ENCODE results near the gene ACSF2. TPM values are rescaled to one million over a fixed set of nuclear protein-coding genes. Genes with fewer than 3 reads are reported as not detected.

The ACSF2 gene
- total and polyA plus RNA-seq, 2 donors: 13.4 to 41.6 TPM

DNA sequence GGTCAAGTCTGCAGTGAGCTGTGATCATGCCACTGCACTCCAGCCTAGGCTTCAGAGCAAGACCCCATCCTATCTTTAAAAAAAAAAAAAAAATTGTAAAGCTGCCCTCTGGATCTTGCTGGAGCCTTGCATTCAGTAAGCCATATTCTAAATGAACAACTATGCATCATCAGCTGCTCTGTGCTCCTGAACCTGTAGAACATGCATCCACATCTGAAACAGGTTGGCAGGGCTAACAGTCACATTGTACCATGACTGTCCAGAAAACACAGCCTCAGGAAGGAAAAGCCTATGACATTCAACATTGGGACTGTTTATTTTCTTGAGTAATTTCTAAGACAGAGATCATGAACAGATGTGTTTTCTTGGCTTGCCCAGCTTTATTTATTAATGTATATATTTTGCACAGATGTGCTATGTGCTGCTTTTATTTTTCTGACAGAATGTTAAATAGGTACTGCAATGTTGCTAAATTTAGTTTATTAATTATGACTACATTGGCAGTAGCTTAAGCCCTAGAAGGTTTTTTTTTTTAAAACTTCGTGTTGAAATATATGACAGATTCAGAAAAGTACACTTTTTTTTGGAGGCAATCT lies 19.8 kb downstream of the ACSF2 start:
- H3K4me3 ChIP-seq (ENCODE audit: low read length in 2 of 2): no peak overlapping the region
- H3K27ac ChIP-seq (ENCODE audit: low read depth in 1 of 2, low read length in 1 of 2): no peak overlapping the region
- no peaks in the 10 kb centered on the region for H3K27me3 ChIP-seq (ENCODE audit: control insufficient read depth in 2 of 2, insufficient read depth in 1 of 2, low read length in 1 of 2)
- H3K36me3 ChIP-seq (ENCODE audit: control insufficient read depth in 2 of 2, insufficient read depth in 2 of 2, low read length in 1 of 2): no peaks in the 10 kb centered on the region
- WGBS: 82% methylated on average over 1 of the region's 1 CpG
- no peaks in the 10 kb centered on the region for H3K9me3 ChIP-seq (ENCODE audit: control insufficient read depth in 2 of 2, insufficient read depth in 1 of 2, low read length in 1 of 2)
- no peak for DNase-seq (ENCODE audit: low read depth in 6 of 9, low spot score in 9 of 9)
- no peaks in the 10 kb centered on the region for H3K4me1 ChIP-seq (ENCODE audit: control insufficient read depth in 2 of 2, insufficient read depth in 2 of 2, low read length in 2 of 2)

DNA sequence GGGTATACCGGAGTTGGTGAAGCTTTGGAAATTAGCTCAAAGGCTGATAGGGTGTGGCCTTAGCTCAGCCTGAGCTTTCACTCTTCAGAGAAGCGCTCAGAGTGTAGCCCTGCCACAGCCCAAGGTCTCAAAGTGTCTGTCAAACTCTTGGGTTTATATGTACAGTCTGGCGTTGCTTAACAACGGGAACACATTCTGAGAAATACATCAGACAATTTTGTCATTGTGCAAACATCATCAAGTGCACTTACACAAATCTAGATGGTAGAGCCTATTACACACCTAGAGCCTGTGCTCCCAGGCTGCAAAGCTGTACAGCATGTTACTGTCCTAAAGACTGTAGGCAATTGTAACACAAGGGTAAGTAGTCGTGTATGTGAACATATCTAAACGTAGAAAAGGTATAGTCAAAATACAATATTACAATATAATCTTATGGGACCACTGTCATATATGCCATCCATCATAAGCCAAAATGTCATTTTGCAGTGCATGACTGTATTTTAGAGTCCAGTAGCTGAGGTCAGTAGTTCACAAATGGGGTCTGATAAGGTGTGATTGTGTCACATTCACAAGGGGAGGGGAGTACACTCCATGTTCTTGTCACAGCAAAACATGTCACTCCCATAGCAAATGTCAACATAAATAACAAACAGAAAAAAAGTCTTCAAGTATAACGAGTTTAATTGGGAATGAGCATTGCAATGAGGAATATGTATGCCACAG lies 22.0 kb downstream of the ACSF2 start:
- Histone ChIP-seq H3K4me3 (ENCODE audit: low read length in 2 of 2) (no peak overlapping the region), H3K9me3 (ENCODE audit: control insufficient read depth in 2 of 2, insufficient read depth in 1 of 2, low read length in 1 of 2) (no peaks in the 10 kb centered on the region), H3K27me3 (ENCODE audit: control insufficient read depth in 2 of 2, insufficient read depth in 1 of 2, low read length in 1 of 2) (no peaks in the 10 kb centered on the region), H3K4me1 (ENCODE audit: control insufficient read depth in 2 of 2, insufficient read depth in 2 of 2, low read length in 2 of 2) (no peaks in the 10 kb centered on the region), H3K36me3 (ENCODE audit: control insufficient read depth in 2 of 2, insufficient read depth in 2 of 2, low read length in 1 of 2) (no peaks in the 10 kb centered on the region), H3K27ac (ENCODE audit: low read depth in 1 of 2, low read length in 1 of 2) (no peak overlapping the region)
- DNase-seq (ENCODE audit: low read depth in 6 of 9, low spot score in 9 of 9): no peak
- 97% methylated on average over 7 of the region's 7 CpGs for WGBS

DNA sequence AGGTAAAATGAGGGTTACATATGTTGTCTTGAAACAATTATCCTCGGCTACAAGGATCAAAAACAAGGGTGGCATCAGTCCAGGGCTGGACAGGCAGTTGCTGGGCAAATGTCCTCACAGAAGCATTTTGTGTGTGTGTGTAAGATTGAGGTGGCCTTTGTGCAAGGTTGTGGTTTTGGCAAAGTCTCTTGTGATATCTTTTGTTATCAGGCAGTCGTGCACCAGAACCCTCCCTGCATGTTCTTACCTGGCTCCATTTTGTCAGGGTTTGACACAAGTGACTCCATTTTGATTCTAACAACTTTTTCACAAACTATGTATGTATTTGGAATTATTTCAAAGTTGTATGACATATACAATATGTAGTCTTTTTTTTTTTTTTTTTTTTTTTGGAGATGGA lies 22.6 kb downstream of the ACSF2 start:
- no peak for DNase-seq (ENCODE audit: low read depth in 6 of 9, low spot score in 9 of 9)
- no peaks in the 10 kb centered on the region for H3K36me3 ChIP-seq (ENCODE audit: control insufficient read depth in 2 of 2, insufficient read depth in 2 of 2, low read length in 1 of 2)
- H3K4me3 ChIP-seq (ENCODE audit: low read length in 2 of 2): no peak overlapping the region
- WGBS: 93% methylated on average over 2 of the region's 2 CpGs
- H3K4me1 ChIP-seq (ENCODE audit: control insufficient read depth in 2 of 2, insufficient read depth in 2 of 2, low read length in 2 of 2): no peaks in the 10 kb centered on the region
- H3K27ac ChIP-seq (ENCODE audit: low read depth in 1 of 2, low read length in 1 of 2): no peak overlapping the region
- no peaks in the 10 kb centered on the region for H3K9me3 ChIP-seq (ENCODE audit: control insufficient read depth in 2 of 2, insufficient read depth in 1 of 2, low read length in 1 of 2)
- no peaks in the 10 kb centered on the region for H3K27me3 ChIP-seq (ENCODE audit: control insufficient read depth in 2 of 2, insufficient read depth in 1 of 2, low read length in 1 of 2)

DNA sequence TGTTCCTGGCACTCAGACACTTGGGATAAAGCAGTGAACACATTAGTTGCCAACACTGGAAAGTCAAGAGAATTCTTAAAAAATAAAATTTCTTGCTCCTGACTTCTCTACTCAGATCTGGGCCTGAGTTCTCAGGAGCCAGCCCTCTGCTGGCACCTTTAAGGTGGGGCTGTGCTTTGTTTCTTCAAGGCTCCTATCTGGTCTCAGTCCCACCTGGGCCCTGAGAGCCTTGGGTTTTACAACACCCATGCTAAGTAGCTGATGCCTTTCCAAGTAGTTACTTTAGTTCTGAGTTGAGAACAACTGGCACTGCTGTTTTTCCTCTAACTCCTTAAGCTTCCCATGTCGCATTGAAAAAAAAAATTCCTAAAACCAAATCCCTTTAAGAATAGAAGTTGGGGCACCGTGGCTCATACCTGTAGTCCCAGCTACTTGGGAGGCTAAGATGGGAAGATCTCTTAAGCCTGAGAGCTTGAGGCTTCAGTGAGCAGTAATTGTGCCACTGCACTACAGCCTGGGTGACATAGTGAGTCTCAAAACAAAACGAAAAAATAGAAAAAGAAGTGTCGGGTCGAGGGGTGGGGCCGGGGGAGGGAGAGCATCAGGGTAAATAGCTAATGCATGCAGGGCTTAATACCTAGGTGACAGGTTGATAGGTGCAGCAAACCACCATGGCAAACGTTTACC lies 26.1 kb downstream of the ACSF2 start:
- Histone ChIP-seq H3K36me3 (ENCODE audit: control insufficient read depth in 2 of 2, insufficient read depth in 2 of 2, low read length in 1 of 2) (no peaks in the 10 kb centered on the region), H3K4me1 (ENCODE audit: control insufficient read depth in 2 of 2, insufficient read depth in 2 of 2, low read length in 2 of 2) (no peaks in the 10 kb centered on the region), H3K27me3 (ENCODE audit: control insufficient read depth in 2 of 2, insufficient read depth in 1 of 2, low read length in 1 of 2) (no peaks in the 10 kb centered on the region), H3K27ac (ENCODE audit: low read depth in 1 of 2, low read length in 1 of 2) (no peak overlapping the region), H3K4me3 (ENCODE audit: low read length in 2 of 2) (no peak overlapping the region), H3K9me3 (ENCODE audit: control insufficient read depth in 2 of 2, insufficient read depth in 1 of 2, low read length in 1 of 2) (no peaks in the 10 kb centered on the region)
- no peak for DNase-seq (ENCODE audit: low read depth in 6 of 9, low spot score in 9 of 9)
- WGBS: 76% methylated on average over 7 of the region's 7 CpGs

DNA sequence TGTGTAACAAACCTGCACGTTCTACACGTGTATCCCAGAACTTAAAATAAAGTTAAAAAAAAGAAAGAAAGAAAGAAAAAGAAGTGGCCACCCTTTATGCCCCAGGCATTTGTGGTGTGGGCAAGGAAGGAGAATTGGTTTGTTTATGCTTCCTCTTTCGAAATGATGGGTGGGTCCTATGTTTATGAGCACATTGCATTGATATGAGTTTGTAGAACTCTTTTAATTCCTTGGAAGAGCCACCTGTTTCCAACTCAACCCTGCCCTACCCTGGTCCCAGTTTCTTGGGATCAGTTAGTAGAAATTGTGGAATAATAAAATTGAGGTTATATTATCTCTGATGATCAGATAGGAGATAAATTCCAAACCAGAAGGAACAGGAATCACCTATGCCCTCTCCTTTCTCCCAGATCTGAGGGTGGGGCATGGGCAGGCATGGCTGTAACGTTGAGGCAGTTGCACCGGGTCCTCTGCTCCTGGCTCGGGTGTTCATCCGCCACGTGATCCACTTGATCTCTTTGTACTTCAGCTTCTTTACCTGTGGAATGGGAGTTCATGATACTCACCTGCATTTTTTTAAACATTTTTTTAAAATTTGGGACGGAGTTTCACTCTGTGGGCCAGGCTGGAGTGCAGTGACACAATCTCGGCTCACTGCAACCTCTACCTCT lies 26.7 kb downstream of the ACSF2 start:
- WGBS: 75% methylated on average over 10 of the region's 10 CpGs
- no peaks in the 10 kb centered on the region for H3K36me3 ChIP-seq (ENCODE audit: control insufficient read depth in 2 of 2, insufficient read depth in 2 of 2, low read length in 1 of 2)
- no peak for DNase-seq (ENCODE audit: low read depth in 6 of 9, low spot score in 9 of 9)
- no peak overlapping the region for H3K27ac ChIP-seq (ENCODE audit: low read depth in 1 of 2, low read length in 1 of 2)
- H3K4me1 ChIP-seq (ENCODE audit: control insufficient read depth in 2 of 2, insufficient read depth in 2 of 2, low read length in 2 of 2): no peaks in the 10 kb centered on the region
- H3K4me3 ChIP-seq (ENCODE audit: low read length in 2 of 2): no peak overlapping the region
- H3K9me3 ChIP-seq (ENCODE audit: control insufficient read depth in 2 of 2, insufficient read depth in 1 of 2, low read length in 1 of 2): no peaks in the 10 kb centered on the region
- no peaks in the 10 kb centered on the region for H3K27me3 ChIP-seq (ENCODE audit: control insufficient read depth in 2 of 2, insufficient read depth in 1 of 2, low read length in 1 of 2)

DNA sequence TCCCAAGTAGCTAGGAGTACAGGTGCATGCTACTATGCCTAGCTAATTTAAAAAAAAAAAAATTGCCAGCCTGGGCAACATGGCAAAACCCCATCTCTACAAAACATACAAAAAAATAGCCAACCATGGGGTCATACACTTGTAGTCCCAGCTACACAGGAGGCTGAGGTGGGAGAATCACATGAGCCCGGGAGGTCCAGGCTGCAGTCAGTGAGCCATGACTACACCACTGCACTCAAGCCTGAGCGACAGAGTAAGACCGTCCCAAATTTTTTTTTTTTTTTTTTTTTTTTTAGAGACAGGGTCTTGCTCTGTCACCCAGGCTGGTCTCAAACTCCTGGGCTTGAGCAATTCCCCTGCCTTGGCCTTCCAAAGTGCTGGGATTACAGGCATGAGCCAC lies 27.9 kb downstream of the ACSF2 start:
- Histone ChIP-seq H3K27ac (ENCODE audit: low read depth in 1 of 2, low read length in 1 of 2) (no peak overlapping the region), H3K4me1 (ENCODE audit: control insufficient read depth in 2 of 2, insufficient read depth in 2 of 2, low read length in 2 of 2) (no peaks in the 10 kb centered on the region), H3K36me3 (ENCODE audit: control insufficient read depth in 2 of 2, insufficient read depth in 2 of 2, low read length in 1 of 2) (no peaks in the 10 kb centered on the region), H3K4me3 (ENCODE audit: low read length in 2 of 2) (no peak overlapping the region), H3K27me3 (ENCODE audit: control insufficient read depth in 2 of 2, insufficient read depth in 1 of 2, low read length in 1 of 2) (no peaks in the 10 kb centered on the region), H3K9me3 (ENCODE audit: control insufficient read depth in 2 of 2, insufficient read depth in 1 of 2, low read length in 1 of 2) (no peaks in the 10 kb centered on the region)
- WGBS: over 99% methylated on average over 3 of the region's 3 CpGs
- DNase-seq (ENCODE audit: low read depth in 6 of 9, low spot score in 9 of 9): no peak

DNA sequence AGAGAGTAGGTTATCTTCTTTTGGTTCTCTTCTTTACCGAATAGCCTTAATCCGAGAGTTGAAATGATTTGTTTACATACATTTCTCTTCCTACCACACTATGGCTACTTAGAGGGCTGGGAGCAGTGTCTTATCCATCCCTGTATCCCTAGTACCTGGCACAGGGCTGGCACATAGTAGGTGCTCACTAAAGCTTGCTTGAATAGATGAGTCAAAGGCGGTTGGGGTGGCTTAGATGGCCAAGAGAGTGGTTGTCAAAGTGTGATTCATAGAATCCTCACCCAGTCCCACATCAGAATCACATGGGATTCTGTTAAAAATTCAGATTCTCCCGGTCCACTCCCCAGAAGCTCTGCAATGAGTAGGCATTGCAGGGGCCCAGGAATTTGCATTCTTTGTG lies 31.6 kb downstream of the ACSF2 start:
- 96% methylated on average over 4 of the region's 4 CpGs for WGBS
- no peak for DNase-seq (ENCODE audit: low read depth in 6 of 9, low spot score in 9 of 9)
- Histone ChIP-seq H3K4me1 (ENCODE audit: control insufficient read depth in 2 of 2, insufficient read depth in 2 of 2, low read length in 2 of 2) (no peaks in the 10 kb centered on the region), H3K27ac (ENCODE audit: low read depth in 1 of 2, low read length in 1 of 2) (no peak overlapping the region), H3K27me3 (ENCODE audit: control insufficient read depth in 2 of 2, insufficient read depth in 1 of 2, low read length in 1 of 2) (no peaks in the 10 kb centered on the region), H3K9me3 (ENCODE audit: control insufficient read depth in 2 of 2, insufficient read depth in 1 of 2, low read length in 1 of 2) (no peaks in the 10 kb centered on the region), H3K4me3 (ENCODE audit: low read length in 2 of 2) (no peak overlapping the region), H3K36me3 (ENCODE audit: control insufficient read depth in 2 of 2, insufficient read depth in 2 of 2, low read length in 1 of 2) (no peaks in the 10 kb centered on the region)

DNA sequence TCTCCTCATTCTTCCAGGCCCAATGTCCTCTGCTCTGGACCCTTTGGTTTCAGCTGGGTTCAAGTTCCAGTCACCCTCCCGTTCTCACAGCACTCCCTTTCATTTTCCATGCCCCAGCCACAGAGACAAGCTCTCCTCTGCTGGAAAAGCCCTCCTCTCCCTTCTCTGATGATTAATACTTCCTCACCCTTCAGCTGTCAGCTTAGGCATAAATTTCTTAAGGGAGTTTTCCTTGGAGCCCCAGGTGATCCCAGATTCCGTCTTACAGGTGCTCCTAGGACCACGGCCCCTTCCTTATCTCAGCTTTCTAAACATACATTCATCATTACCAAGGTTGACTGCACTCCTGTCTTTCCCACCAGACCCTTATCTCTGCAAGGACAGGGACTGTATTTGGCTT lies 32.3 kb downstream of the ACSF2 start:
- no peaks in the 10 kb centered on the region for H3K4me1 ChIP-seq (ENCODE audit: control insufficient read depth in 2 of 2, insufficient read depth in 2 of 2, low read length in 2 of 2)
- no peaks in the 10 kb centered on the region for H3K27me3 ChIP-seq (ENCODE audit: control insufficient read depth in 2 of 2, insufficient read depth in 1 of 2, low read length in 1 of 2)
- WGBS: 77% methylated on average over 3 of the region's 3 CpGs
- no peak overlapping the region for H3K4me3 ChIP-seq (ENCODE audit: low read length in 2 of 2)
- no peaks in the 10 kb centered on the region for H3K36me3 ChIP-seq (ENCODE audit: control insufficient read depth in 2 of 2, insufficient read depth in 2 of 2, low read length in 1 of 2)
- no peak for DNase-seq (ENCODE audit: low read depth in 6 of 9, low spot score in 9 of 9)
- H3K27ac ChIP-seq (ENCODE audit: low read depth in 1 of 2, low read length in 1 of 2): no peak overlapping the region
- H3K9me3 ChIP-seq (ENCODE audit: control insufficient read depth in 2 of 2, insufficient read depth in 1 of 2, low read length in 1 of 2): no peaks in the 10 kb centered on the region

Measured in thymus (tissue), 11 donors.